Astrocyte (in vitro differentiated cells and primary cell): Measurements from ENCODE around the gene SMYD1.

ENCODE experiments used
- EZH2 ChIP-seq: IDR thresholded peaks from 2 replicates; pipeline ENCODE4 v1.6.1; 2012; ENCODE audit warnings: mild to moderate bottlenecking, low read length, inconsistent platforms; ENCODE audit not compliant: insufficient read depth
- TF ChIP-seq, protein P1 (sequence below): IDR thresholded peaks from 2 replicates; pipeline ENCODE4 v1.5.1; 2011; ENCODE audit warnings: low read depth, mild to moderate bottlenecking, inconsistent platforms, low read length, moderate library complexity; ENCODE audit not compliant: insufficient read depth

DNA sequence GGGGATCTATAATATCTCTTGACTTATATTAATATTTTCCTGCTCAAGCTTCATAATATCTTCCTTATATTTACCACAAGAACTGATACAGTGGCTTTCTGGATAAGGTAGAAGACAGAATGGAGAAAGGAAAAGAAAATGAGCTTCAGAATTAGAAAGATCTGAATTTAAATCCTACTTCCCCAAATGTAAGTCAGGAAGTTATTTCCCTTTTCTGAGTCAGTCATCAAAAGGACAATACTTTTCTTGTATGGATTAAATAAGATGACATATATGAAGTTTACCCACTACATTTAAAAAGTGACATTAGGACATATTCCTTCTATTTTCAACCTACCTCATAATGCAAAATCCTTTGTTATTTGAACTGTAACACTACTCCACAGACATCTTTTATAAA lies 31.0 kb upstream of the SMYD1 start:
- TF ChIP-seq, protein P1, sequence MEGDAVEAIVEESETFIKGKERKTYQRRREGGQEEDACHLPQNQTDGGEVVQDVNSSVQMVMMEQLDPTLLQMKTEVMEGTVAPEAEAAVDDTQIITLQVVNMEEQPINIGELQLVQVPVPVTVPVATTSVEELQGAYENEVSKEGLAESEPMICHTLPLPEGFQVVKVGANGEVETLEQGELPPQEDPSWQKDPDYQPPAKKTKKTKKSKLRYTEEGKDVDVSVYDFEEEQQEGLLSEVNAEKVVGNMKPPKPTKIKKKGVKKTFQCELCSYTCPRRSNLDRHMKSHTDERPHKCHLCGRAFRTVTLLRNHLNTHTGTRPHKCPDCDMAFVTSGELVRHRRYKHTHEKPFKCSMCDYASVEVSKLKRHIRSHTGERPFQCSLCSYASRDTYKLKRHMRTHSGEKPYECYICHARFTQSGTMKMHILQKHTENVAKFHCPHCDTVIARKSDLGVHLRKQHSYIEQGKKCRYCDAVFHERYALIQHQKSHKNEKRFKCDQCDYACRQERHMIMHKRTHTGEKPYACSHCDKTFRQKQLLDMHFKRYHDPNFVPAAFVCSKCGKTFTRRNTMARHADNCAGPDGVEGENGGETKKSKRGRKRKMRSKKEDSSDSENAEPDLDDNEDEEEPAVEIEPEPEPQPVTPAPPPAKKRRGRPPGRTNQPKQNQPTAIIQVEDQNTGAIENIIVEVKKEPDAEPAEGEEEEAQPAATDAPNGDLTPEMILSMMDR, result no peak
- TF ChIP-seq EZH2, result no peak
